RWPE2 (cell line): ENCODE measurements around the gene SPCS2.

Experiments
- ATAC-seq: fragments of 200-7000 bp; cut with Tn5 transposase; 3 replicates; pipeline ENCODE4 v1.9.1; 2021; ENCODE audit warnings: low read depth
- DNase-seq: peaks from one replicate; pipeline ENCODE4 v3.0.0-alpha.2; 2020; ENCODE audit warnings: low spot score
- H3K27ac ChIP-seq: fragments of 450-650 bp; 2 replicates; pipeline ENCODE4 v1.5.1; 2017; ENCODE audit warnings: mild to moderate bottlenecking; ENCODE audit not compliant: poor library complexity, severe bottlenecking
- H3K27me3 ChIP-seq: fragments of 250-450 bp; sonication (Bioruptor Pico); 2 replicates; pipeline ENCODE4 v1.5.1; 2021; ENCODE audit warnings: mild to moderate bottlenecking, moderate library complexity; ENCODE audit not compliant: insufficient read depth, poor library complexity, severe bottlenecking
- H3K36me3 ChIP-seq: fragments of 250-450 bp; sonication (Bioruptor Pico); 2 replicates; pipeline ENCODE4 v1.5.1; 2020; ENCODE audit warnings: low read depth, mild to moderate bottlenecking, moderate library complexity
- H3K4me1 ChIP-seq: fragments of 250-450 bp; sonication (Bioruptor Pico); 2 replicates; pipeline ENCODE4 v1.5.1; 2021; ENCODE audit warnings: mild to moderate bottlenecking, moderate library complexity; ENCODE audit not compliant: insufficient read depth, poor library complexity, severe bottlenecking
- H3K4me3 ChIP-seq: fragments of 250-450 bp; sonication (Bioruptor Pico); 2 replicates; pipeline ENCODE4 v1.5.1; 2021; ENCODE audit warnings: mild to moderate bottlenecking, moderate library complexity; ENCODE audit not compliant: severe bottlenecking
- H3K9me3 ChIP-seq: fragments of 250-450 bp; sonication (Bioruptor Pico); 2 replicates; pipeline ENCODE4 v1.5.1; 2021; ENCODE audit warnings: mild to moderate bottlenecking, moderate library complexity; ENCODE audit not compliant: severe bottlenecking
- CTCF ChIP-seq: fragments of 450-650 bp; IDR thresholded peaks from one replicate; pipeline ENCODE4 v1.5.1; 2017; ENCODE audit warnings: mild to moderate bottlenecking, moderate library complexity; ENCODE audit not compliant: poor library complexity, severe bottlenecking

The SPCS2 gene

DNA sequence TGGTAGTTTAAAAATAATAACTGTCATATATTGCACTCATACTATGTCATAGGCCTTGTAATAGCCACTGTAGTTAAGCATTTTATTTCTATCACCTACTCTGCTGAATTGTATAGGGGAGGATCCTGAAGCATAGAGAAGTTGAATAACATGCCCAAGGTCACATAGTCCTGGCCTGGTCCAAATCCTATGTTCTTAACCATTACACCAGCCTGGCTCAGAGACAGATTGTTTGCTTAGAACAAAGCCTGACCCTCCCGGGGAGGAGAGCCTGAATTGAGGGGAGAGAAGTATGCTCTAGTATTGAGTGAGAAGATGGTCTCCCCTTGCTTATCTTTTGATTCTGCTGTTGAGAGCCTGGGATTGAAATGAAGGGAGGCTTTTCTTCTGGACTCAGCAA is 41.9 kb downstream of the SPCS2 start:
- ATAC-seq (no peak), DNase-seq (no peak)
- H3K27ac ChIP-seq, result no peak overlapping the region
- no peak overlapping the region for H3K4me3 ChIP-seq
- no peaks in the 10 kb centered on the region for H3K9me3 ChIP-seq
- H3K36me3 ChIP-seq, result peaks cover 15% of the 10 kb centered on the region
- peaks cover 5% of the 10 kb centered on the region for H3K4me1 ChIP-seq
- no peaks in the 10 kb centered on the region for H3K27me3 ChIP-seq
- TF ChIP-seq CTCF, result no peak

DNA sequence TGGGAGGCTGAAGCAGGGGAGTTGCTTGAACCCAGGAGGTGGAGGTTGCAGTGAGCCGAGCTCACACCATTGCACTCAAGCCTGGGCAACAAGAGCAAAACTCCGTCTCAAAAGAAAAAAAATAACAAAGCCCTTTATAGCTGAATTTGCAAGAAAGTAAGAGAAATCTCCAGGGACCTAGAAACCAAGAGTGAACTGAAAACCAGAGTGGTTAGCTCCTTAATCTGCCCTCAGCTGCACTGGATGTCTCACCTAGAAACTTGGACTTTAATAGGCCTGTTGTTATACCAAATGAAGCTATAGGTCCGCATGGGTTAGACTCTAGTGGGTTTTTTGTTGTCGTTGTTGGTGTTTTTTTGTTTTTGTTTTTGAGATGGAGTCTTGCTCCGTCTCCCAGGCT is 43.8 kb downstream of the SPCS2 start:
- H3K27me3 ChIP-seq, result no peaks in the 10 kb centered on the region
- H3K4me3 ChIP-seq, result no peak overlapping the region
- peaks cover 19% of the 10 kb centered on the region for H3K36me3 ChIP-seq
- DNase-seq (no peak), ATAC-seq (no peak)
- no peaks in the 10 kb centered on the region for H3K9me3 ChIP-seq
- no peak overlapping the region for H3K27ac ChIP-seq
- H3K4me1 ChIP-seq, result peaks cover 5% of the 10 kb centered on the region
- TF ChIP-seq CTCF, result no peak

DNA sequence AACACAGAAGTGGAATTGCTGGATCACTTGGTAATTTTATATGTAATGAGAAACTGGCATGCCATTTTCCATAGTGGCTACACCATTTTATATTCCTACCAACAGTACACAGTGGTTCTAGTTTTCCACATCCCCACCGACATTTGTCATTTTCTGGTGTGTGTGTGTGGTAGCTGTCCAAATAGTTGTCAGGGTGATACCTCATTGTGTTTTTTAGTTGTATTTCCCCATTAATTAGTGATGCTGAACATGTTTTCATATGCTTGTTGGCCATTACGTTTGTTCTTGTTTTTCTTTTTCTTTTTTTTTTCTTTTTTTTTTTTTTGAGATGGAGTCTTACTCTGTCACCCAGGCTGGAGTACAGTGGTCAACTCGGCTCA is 51.9 kb downstream of the SPCS2 start:
- Histone ChIP-seq H3K27ac (no peak overlapping the region), H3K4me1 (no peaks in the 10 kb centered on the region), H3K36me3 (peaks cover 11% of the 10 kb centered on the region), H3K4me3 (no peak overlapping the region), H3K9me3 (no peaks in the 10 kb centered on the region), H3K27me3 (no peaks in the 10 kb centered on the region)
- DNase-seq (no peak), ATAC-seq (no peak)
- TF ChIP-seq CTCF, result no peak

GRCh38 chr11:75001686-75002085 is 52.6 kb downstream of the SPCS2 start:
- no peaks in the 10 kb centered on the region for H3K9me3 ChIP-seq
- no peaks in the 10 kb centered on the region for H3K4me1 ChIP-seq
- TF ChIP-seq CTCF, result no peak
- H3K36me3 ChIP-seq, result peaks cover 11% of the 10 kb centered on the region
- H3K4me3 ChIP-seq, result no peak overlapping the region
- H3K27ac ChIP-seq, result no peak overlapping the region
- no peaks in the 10 kb centered on the region for H3K27me3 ChIP-seq
- ATAC-seq (no peak), DNase-seq (no peak)

DNA sequence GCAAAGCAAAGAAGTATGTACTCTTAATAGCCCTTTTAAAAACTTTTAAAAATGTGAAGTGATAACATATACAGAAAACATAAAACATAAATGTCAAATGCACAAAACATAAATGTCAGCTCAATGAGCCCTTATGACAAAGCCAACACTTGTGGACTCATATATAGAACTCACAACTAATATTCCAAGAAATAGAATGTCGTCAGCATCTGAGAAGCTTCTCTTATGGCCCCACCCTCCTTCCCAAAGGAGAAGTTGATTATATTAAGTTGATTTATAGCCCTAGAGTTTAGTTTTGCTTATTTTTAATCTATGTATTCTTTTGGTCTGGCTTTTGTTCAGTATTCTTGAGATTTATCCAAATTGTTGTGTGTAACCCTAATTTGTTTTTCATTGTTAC is 53.5 kb downstream of the SPCS2 start:
- Histone ChIP-seq H3K27ac (no peak overlapping the region), H3K4me3 (no peak overlapping the region), H3K9me3 (no peaks in the 10 kb centered on the region), H3K36me3 (peaks cover 15% of the 10 kb centered on the region), H3K4me1 (no peaks in the 10 kb centered on the region), H3K27me3 (no peaks in the 10 kb centered on the region)
- no peak for TF ChIP-seq CTCF
- DNase-seq (no peak), ATAC-seq (no peak)
